Measurements from ENCODE around the gene CA10. TPM values are rescaled to one million over a fixed set of nuclear protein-coding genes. Genes with fewer than 3 reads are reported as not detected.

The CA10 gene
- total RNA-seq, 1 donor from 2014 or later = 2.0 TPM

DNA sequence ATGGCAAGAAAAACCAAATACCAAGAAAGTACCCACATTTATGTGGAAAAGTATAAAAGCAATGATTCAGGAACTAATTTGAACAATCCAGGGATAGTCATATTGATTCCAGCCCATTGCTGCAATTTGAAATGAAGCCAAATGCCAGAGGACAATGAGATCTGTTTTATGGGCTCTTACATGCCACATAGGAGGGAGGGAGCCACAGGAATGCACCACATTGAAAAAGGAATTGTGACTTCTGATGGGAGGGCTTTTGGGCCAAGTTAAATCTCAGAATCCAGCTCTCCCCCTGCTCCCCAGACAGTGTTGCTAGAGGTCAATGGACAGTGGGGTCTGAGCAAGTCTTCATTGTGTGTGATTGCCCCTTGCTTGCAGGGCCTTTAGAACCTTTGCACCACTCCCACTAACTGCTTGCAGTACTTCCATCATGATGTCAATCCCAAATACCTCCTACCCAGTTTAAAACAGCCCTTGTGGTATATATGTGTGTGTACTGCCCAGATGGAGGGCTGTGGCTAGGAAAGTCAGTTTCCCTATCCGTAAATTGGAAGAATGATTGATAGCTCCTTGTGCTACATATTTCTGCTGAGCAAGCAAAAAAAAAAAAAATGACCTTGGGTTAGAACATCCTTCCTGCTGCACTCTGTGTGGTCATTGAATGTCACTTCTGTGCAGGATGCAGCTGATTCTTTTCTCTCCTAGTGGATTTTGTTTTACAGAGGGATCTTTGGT is 491.4 kb downstream of the CA10 start:
- no peaks in the 10 kb centered on the region for H3K36me3 ChIP-seq
- no peak for TF ChIP-seq POLR2AphosphoS5 (IDR thresholded peaks at IDR 0.05; ENCODE audit: insufficient read depth in 1 of 2, low read depth in 1 of 2)
- TF ChIP-seq POLR2A (IDR thresholded peaks at IDR 0.05) = no peak
- TF ChIP-seq, protein P1, sequence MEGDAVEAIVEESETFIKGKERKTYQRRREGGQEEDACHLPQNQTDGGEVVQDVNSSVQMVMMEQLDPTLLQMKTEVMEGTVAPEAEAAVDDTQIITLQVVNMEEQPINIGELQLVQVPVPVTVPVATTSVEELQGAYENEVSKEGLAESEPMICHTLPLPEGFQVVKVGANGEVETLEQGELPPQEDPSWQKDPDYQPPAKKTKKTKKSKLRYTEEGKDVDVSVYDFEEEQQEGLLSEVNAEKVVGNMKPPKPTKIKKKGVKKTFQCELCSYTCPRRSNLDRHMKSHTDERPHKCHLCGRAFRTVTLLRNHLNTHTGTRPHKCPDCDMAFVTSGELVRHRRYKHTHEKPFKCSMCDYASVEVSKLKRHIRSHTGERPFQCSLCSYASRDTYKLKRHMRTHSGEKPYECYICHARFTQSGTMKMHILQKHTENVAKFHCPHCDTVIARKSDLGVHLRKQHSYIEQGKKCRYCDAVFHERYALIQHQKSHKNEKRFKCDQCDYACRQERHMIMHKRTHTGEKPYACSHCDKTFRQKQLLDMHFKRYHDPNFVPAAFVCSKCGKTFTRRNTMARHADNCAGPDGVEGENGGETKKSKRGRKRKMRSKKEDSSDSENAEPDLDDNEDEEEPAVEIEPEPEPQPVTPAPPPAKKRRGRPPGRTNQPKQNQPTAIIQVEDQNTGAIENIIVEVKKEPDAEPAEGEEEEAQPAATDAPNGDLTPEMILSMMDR (IDR thresholded peaks at IDR 0.05) = no peak
- no peaks in the 10 kb centered on the region for H3K4me1 ChIP-seq
- H3K27ac ChIP-seq = no peak overlapping the region
- H3K9me3 ChIP-seq = no peaks in the 10 kb centered on the region
- DNase-seq (ENCODE audit: extremely low spot score in 2 of 2) = no peak
- H3K4me3 ChIP-seq = no peak overlapping the region
- intact Hi-C loops (cut with DNase I) = no loop called here
- H3K27me3 ChIP-seq = no peaks in the 10 kb centered on the region

DNA sequence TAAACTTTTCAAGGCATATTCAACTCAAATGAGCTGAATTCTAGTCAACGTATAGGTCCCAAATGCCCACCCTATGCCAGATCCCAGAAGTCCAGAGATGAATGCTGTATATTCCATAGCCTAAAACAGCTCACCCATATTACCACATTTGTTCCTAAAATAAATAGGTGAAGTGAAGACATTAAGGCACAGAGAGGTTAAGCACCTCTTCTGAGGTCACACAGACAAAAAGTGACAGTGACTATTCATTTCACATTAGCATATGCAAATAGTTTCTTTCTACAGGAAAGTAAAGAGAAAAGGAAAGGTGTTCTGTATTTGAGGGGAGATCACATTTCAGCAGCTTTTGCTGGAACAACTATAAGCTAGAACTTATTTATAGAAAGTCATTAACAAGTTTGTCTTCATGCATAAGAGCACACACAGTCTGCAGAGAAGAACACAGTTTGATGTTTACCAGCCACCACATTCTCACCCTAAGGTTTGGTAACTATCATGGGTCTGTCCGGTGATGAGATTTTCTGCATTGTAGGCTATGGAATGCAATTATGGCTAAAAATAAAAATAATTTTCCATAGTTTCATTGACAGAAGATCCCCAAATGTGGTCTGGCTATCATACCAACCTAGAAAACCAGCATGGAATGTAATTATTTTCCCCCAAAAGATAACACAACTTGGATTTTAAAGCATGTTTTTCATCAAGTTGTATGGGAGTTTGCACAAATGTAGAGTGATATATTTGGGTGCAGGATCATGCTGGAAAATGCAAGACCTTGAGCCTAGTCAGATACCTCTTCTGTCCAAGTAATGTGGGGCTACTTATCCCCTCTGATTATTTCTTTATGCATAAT is 496.1 kb downstream of the CA10 start:
- no peaks in the 10 kb centered on the region for H3K4me1 ChIP-seq
- intact Hi-C loops (cut with DNase I) = no loop called here
- no peaks in the 10 kb centered on the region for H3K27me3 ChIP-seq
- no peak for DNase-seq (ENCODE audit: extremely low spot score in 2 of 2)
- no peak for TF ChIP-seq POLR2A (IDR thresholded peaks at IDR 0.05)
- no peak for TF ChIP-seq POLR2AphosphoS5 (IDR thresholded peaks at IDR 0.05; ENCODE audit: insufficient read depth in 1 of 2, low read depth in 1 of 2)
- TF ChIP-seq, protein P1 (IDR thresholded peaks at IDR 0.05) = no peak
- no peak overlapping the region for H3K4me3 ChIP-seq
- H3K27ac ChIP-seq = no peak overlapping the region
- H3K36me3 ChIP-seq = no peaks in the 10 kb centered on the region
- H3K9me3 ChIP-seq = no peaks in the 10 kb centered on the region

DNA sequence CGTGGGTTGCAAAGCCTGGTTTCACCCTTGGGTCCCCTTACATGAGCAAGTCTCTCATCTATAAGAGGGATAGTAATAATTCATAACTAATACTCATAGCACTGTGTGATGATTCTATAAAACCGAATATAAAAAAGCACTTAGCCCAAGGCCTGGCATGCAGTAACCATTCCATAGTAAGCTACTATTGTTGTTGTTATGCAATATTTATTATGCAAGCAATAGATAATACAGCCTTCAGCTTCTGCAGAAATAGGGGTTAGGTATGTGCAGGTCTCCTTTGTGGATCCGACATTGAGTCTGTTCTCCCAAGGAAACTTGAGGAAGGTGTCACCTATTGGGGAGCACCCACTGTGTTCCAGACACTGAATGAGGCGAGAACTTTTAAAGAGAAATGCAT is 497.1 kb downstream of the CA10 start:
- no peak overlapping the region for H3K4me3 ChIP-seq
- no peaks in the 10 kb centered on the region for H3K4me1 ChIP-seq
- H3K27ac ChIP-seq = no peak overlapping the region
- no peaks in the 10 kb centered on the region for H3K27me3 ChIP-seq
- no peaks in the 10 kb centered on the region for H3K9me3 ChIP-seq
- no peaks in the 10 kb centered on the region for H3K36me3 ChIP-seq
- no peak for DNase-seq (ENCODE audit: extremely low spot score in 2 of 2)
- TF ChIP-seq POLR2A (IDR thresholded peaks at IDR 0.05) (no peak), POLR2AphosphoS5 (IDR thresholded peaks at IDR 0.05; ENCODE audit: insufficient read depth in 1 of 2, low read depth in 1 of 2) (no peak)
- TF ChIP-seq, protein P1 (IDR thresholded peaks at IDR 0.05) = no peak
- intact Hi-C loops (cut with DNase I) = no loop called here

DNA sequence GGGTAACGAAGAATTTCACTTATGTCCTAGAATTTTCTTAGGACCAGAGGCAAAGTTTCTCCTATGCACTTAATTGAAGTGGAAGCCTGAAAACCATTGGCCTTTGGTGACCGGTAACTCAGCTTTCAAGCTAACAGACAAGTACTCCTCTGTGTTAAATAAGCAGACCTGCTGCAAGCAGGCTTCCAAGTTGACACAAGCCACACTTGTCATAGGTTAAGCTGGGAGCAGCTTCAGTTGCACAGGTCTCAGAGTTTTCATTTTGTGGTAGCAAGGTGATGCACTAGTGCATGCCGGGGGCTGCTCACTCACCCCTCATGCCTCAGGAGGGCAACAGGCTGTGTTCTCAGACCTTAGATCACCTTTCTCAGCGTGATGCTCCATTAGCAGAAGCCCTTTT is 498.2 kb downstream of the CA10 start:
- Histone ChIP-seq H3K4me1 (no peaks in the 10 kb centered on the region), H3K4me3 (no peak overlapping the region), H3K36me3 (no peaks in the 10 kb centered on the region), H3K27me3 (no peaks in the 10 kb centered on the region), H3K27ac (no peak overlapping the region), H3K9me3 (no peaks in the 10 kb centered on the region)
- TF ChIP-seq POLR2AphosphoS5 (IDR thresholded peaks at IDR 0.05; ENCODE audit: insufficient read depth in 1 of 2, low read depth in 1 of 2) (no peak), POLR2A (IDR thresholded peaks at IDR 0.05) (no peak)
- TF ChIP-seq, protein P1 (IDR thresholded peaks at IDR 0.05) = no peak
- intact Hi-C loops (cut with DNase I) = no loop called here
- DNase-seq (ENCODE audit: extremely low spot score in 2 of 2) = no peak

DNA sequence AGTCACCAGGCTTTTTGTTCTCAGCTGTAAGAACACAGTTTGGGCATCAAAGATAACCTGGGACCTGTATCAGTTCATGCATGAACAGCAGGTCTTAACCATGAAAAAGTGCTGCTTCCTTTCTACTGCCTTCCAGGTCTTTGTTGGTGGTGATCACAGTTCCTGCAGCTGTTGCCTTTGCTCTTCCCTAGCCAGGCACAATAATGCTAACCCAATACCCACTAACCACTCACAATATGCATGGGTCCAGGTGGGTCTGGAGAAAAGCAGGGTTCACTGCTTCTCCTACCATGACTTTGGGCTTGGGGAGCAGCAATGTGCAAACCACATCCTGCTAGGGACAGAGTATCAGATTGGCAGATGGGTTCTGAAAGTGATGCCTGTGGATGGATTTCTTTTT is 501.3 kb downstream of the CA10 start:
- H3K27ac ChIP-seq = no peak overlapping the region
- intact Hi-C loops (cut with DNase I) = no loop called here

More for the DNA sequence above, 501.3 kb downstream of the CA10 start:
- Histone ChIP-seq H3K4me1 (no peaks in the 10 kb centered on the region), H3K36me3 (no peaks in the 10 kb centered on the region), H3K9me3 (no peaks in the 10 kb centered on the region), H3K27me3 (no peaks in the 10 kb centered on the region), H3K4me3 (no peak overlapping the region)
- DNase-seq (ENCODE audit: extremely low spot score in 2 of 2) = no peak
- TF ChIP-seq POLR2AphosphoS5 (IDR thresholded peaks at IDR 0.05; ENCODE audit: insufficient read depth in 1 of 2, low read depth in 1 of 2) (no peak), POLR2A (IDR thresholded peaks at IDR 0.05) (no peak)
- TF ChIP-seq, protein P1 (IDR thresholded peaks at IDR 0.05) = no peak

Measured in vagina (tissue), 2 donors.